ENCODE measurements around the gene PDSS1.
"Not testable (repeated sequence)": the region's sequence is repeated elsewhere in the genome, so short reads cannot be mapped to it uniquely, and the experiment has no call there.

PDSS1 gene

DNA sequence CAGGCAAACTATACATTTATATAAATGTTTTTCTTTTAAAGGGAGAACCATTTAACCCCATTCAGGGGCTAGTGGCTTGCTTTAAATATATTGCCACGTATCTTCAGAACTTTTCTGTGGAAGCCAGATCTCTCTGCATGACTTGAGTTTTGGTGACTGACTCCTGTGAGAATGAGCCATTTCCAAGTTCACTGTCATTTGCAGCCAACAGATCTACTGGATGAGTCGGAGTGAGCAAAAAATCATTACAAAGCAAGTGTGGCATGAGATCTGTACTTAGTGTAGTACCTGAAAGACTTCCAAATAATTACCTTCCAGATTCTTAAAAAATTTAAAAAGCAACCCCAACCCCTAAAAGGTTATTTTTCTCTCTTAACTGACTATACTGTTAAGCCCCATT is 45.6 kb downstream of the PDSS1 start:
- no peak for DNase-seq

DNA sequence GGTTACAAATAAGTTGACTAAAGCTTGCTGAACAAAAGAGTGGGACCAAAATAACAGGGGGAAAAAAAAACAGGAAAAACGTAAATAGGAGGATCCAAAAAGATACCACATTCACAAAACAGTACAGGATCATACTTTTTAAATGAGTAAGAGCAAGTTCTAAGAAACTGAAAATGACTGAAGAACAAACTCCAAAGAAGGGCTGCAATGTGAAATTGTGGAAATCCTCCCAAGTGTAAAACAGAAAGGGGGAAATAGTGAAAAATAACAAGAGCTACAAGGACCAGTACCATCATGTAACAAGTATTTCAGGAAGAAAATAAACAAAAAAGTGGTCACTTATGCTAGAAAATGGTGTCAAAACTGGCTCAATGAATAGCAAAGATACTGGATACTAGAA is 46.3 kb downstream of the PDSS1 start:
- DNase-seq, result no peak

DNA sequence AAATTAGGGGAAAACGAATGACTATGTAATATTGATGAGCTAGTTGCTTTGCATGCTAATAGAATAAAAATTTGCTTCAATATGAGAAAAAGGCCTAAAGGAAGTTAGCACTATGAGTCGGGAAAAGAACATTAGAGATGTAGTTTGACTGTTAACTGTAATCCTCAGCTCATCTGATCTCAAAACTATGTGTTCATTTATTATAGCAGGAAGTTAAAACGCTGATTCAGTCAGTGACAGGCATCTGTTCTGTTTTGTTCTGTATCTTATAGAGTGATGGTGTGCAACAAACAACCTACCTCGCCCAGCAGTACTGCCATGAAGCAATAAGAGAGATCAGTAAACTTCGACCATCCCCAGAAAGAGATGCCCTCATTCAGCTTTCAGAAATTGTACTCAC is 48.6 kb downstream of the PDSS1 start:
- no peak for DNase-seq

DNA sequence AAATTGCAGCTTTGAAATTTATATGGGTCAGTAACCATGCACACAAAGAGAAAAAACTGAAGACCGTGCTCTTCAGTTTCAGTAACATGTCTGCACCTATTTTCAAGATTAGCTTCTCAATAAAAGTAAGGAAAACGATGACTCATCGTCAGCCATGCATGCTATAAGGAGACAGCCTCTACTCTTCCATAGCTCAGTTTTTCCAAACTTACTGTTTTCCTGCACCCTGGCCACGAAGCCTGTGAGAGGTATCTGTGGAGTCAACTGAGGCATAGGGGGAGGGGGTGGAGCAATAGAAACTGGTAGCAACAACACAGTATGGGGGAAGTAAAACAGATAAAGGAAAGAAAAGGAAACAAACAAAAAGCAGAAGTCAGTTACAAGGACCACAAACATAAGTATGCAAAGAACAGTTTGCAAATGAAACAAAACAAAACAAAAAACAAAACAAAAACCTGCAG is 58.0 kb downstream of the PDSS1 start:
- DNase-seq, result no peak

DNA sequence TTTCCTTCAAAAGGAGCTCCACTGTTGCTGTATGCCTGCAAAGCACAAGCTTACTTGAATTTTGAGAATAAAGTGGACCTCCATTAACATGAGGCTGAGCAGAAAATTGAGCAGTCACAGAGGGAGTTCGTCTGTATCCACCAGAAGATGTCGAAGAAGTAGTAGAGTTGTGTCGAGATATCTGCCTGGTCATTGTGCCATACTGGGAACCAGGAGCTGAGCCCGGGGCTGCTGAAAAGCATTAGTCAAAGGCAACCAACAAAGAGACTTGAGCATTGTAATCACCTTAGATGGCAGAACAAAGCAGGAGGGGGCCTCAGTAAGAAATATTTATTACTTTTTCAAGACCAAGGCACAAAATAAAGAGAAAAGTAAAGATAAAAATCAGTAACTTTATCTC is 61.5 kb downstream of the PDSS1 start:
- no peak for DNase-seq

DNA sequence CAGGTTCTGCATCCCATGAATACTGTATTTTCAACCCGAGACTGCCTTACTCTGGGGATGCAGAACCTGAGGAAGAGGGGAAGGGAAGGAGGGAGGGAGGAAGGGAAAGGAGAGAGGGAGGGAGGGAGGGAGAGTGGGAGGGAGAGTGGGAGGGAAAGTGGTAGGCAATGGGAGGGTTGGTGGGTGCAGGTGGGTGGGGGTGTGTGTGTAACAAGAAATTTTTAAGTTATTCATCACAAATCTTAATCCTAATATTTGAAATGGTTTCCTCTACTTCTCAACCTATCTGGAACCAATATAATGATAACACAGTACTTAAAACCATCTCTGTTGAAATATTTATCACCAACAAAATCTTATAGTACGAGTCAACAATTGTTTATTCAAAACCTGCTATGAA is 68.0 kb downstream of the PDSS1 start:
- DNase-seq, result no peak

DNA sequence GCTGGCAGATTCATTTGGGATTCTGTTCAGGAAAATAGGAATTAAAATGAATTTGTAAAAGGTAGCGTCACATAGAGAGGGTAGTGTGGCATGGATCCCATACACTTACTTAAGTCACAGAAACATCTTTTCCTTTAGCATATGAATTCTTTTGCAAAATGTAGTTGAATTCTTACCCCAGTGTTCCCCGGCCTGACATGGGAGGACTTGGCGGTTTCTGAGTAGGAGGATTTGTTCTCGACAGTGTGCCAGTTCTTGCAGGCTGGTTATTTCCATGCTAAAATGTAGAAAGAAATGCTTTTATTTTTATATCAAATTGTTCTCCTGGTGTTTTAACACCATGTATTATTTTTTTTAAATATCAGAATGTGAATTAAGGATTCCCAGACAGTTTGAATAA is 72.6 kb downstream of the PDSS1 start:
- no peak for DNase-seq

DNA sequence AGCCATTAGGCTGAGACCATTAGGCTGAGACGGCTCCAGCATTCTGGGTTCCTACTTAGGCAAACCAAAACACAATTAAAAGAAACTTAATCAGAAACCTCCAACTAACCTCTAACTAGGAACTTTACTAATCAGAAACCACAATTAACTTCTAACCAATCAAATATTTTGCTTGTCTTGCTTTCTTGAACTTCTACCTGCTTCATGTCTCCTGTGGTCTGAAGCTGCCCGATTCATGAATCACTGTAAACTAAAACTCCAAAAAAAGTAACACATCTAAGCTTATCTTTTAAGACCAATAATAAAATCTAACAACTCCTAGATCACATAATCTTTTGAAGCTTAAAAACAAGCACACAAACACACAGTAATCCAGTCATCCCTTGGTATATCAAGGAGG is 76.1 kb downstream of the PDSS1 start:
- no peak for DNase-seq

DNA sequence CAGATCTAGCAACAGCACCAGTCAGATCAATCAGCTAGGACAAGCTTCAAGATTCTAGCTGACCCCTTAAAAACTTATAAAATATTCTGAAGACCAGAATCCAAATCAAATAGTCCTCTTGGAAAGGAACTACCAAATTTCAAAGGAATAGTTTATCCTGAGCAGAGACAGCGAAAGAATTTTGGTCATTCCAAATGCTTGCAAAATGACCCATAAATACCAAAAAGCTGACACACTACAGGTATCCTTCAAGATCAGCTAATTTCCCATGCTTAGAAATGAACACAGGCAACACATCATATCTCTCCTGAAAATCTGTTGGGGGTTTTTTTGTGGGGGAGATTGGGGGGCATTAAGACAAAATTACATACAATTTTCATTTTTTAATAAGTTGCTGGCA is 78.8 kb downstream of the PDSS1 start:
- no peak for DNase-seq

DNA sequence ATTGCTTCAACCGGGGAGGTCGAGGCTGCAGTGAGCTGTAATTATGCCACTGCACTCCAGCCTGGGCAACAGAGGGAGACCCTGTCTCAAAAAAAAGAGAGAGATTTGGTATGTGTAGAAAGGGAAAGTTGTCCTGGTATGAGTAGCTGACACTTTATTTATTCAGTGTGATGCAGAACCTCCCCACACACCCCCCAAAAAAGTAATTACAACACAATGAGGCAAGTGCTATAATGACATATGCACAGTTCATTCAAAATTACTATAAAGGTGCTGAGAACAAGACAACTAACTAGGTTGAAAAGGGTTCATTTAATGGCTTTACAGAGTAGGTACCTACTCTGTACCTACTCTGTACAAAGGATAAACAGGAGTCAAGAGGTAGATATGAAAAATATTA is 80.2 kb downstream of the PDSS1 start:
- no peak for DNase-seq

DNA sequence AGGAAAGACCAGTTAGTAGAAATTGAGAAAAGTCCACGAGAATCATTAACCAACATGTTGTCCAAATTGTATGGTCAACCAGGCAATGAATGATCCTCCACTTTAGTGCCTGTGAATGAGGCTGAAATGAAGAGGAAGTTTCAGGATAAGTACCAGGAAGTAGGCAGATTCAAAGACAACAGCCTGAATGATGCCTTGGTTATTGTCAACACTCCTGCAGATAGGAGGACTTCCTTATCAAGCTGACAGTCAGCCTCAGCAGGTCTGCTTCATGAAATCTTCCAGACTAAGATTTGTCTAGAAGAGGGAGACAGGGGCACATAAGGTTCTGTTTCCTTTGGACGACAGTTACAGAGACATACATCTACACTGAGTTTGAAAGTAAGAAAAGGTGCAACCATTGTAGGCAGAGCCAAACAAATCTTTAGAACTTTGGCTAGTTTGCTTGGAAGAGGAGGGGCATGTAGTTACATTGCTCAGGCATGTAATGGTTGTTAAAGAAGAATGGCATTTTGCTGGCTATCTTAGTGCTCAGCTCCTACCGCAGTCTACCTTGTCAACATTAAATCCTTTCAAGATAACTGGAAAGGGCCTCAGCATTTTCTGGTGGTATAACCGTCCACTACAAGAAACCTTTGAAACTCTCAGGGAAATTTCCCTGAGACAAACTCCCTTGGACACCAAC is 81.8 kb downstream of the PDSS1 start:
- DNase-seq, result no peak

DNA sequence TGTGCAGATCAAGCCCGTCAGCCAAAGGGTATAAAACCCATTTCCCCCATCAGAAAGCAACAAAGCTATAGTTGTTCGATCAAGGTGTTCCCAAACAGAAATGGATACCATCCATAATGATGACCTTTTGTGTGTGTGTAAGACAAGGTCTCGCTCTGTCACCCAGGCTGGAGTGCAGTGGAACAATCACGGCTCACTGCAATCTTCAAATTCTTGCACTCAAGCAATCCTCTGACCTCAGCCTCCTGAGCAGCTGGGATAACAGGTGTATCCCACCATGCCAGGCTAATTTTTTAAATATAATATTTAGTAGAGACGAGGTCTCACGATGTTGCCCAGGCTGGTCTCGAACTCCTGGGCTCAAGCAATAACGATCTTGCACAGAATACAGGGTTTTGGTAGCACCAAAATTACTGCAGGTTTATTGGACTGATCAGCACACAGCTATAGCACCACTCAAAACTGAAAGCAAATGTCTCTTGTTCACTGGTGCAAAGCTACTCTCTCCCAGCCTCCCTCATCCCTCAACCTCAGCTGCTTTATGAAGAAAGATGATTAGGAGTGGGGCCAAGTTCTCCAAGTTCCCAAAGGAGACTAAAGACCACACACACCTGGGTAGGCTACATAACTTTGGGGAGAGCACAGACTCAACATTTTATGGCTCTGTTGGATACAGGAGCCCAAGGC is 82.7 kb downstream of the PDSS1 start:
- DNase-seq, result no peak

DNA sequence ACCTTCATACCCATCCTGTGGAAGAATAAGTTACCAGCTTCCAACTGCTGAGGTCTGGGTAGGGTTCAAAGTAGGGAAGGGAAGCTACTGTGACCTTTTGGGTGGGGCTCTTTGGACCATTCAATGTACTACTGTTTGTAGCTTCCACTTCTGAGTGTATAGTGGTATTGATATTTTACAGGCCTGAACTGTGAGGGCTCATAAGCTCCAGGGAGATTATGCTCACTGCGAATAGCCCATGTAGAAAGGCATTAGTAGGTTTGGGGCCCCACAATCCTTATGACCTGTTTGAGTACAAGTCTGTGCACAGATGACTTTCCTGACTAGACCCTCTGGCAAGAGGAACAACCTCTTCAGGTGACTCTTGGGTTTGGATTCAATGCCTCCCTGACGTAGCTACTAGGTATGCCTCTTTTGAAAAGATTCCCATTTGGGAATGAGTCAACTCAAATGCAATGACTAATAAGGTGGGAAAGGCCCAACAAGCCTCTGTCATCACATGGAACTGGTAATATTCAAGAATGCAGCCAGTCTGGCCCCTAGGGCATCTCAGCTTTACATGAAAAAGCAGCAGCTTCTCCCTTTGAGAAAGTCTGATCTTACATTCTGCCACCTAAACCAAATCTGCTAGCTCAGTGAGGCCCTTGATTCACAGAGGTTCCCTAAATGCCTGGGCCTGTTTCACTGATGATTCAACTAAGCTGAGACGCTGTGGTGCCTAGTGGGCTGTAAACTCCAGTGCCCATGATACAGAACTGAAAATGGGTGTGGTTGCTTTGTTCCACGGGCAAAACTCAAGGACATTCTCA is 83.5 kb downstream of the PDSS1 start:
- no peak for DNase-seq

DNA sequence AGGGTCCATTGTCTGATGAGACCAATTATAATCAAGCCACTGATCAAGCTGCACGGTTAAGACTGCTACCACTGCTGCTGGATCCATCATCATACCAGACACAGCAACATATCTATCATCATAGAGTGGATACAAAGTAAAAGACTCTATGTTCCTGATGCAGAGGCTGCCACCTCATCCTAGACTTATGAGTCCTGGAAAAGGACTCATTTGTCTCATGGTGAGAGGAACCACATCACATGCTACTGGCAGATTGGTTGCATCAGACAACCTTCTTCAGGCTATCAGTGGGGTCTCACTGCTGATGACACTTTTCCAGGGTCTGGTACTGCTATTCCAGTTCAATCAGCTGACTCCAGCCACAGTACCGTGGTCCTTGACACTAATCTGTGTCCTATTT is 84.3 kb downstream of the PDSS1 start:
- DNase-seq, result no peak

DNA sequence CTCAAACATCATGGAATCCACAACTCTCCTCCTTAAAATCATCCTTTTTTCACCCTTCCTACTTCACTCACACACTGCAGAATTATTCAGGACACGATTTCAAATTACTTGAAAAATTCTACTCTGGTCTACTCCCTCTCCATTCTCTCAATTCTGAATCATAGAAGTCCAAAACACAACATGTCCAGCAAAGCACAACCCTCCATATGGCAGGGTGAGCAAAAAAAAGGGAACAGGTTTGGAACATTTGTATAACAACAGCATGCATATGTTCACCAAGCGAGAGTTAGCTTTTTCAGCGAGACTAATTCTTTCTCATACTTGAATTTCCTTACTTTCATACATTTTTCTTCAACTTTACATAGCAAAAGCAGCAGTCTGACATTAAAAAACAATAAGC is 89.9 kb downstream of the PDSS1 start:
- no peak for DNase-seq

DNA sequence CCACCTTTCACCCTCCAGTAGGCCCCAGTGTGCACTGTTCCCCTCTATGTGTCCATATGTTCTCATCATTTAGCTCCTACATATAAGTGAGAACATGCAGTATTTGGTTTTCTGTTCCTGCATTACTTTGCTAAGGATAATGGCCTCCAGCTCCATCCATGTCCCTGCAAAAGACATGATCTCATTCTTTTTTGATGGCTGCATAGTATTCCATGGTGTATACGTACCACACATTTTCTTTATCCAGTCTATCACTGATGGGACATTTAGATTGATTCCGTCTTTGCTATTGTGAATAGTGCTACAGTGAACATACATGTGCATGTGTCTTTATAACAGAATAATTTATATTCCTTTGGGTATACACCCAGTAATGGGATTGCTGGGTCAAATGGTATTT is 92.3 kb downstream of the PDSS1 start:
- DNase-seq, result not testable (repeated sequence)

DNA sequence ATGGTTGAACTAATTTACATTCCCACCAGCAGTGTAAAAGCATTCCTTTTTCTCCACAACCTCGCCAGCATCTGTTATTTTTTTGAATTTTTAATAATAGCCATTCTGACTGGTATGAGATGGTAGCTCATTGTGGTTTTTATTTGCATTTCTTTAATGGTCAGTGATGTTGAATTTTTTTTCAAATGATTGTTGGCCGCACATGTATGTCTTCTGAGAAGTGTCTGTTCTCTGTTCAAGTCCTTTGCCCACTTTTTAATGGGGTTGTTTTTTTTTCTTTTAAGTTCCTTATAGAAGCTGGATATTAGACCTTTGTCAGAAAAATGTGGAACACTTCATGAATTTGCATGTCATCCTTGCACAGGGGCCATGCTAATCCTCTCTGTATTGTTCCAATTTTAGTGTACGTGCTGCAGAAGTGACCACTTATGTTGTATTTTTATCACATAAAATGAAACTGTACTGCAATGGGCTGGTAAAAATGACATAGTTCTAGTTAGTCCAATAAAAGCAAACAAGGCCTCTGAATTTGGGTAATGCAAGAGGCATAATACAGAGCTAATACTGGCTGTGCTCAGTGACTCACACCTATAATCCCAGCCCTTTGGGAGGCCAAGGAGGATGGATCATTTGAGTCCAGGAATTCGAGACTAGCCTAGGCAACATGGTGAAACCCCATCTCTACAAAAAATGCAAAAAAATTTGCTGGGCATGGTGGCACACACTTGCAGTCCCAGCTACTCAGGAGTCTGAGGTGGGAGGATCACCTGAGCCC is 92.9 kb downstream of the PDSS1 start:
- DNase-seq, result no peak

DNA sequence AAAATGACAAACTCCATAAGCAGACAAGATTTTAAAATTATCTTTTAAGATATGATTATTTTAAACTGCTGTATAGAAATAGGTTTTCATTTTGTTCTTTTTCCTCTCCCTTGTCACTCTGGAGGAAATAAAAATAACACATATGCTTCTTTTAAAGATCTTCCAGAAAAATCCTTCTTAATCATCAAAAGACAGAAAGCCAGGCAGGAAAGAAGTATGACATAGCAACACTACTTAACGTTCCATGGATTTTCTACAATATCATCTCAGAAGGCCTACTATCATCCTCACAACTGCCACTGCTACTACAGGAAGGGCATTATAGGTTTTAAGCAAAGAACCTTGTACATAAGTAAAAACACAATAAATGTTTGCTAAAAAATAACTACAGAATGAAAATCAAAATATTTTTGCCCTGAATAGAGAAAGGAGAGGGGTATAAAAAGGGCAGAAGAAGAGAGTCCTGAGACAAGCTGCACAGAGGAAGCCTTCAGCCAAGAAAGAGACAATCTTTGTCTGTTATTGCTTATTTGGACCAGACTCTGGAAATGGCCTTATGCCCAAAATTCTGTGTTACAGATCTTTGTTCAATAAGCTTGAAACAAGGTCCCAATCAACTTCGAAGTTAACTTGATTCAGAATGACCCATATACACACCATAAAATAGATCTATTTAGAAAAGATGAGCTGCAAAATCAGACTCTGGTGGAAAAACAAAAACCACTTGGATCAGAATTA is 95.4 kb downstream of the PDSS1 start:
- no peak for DNase-seq
